Activated T-cell treated with anti-CD3 and anti-CD28 coated beads, Interleukin-2, amount 50 U/mL, for 24 hours (primary cell): ENCODE results near the gene DRC1.

Source experiments
- DNase-seq: peaks from one replicate; pipeline ENCODE4 v3.0.0-alpha.2; 2020
- H3K27ac Mint-ChIP-seq: 2 replicates; pipeline ENCODE4 v1.8.0; 2020; ENCODE audit warnings: mild to moderate bottlenecking, mixed read lengths
- H3K27me3 Mint-ChIP-seq: 2 replicates; pipeline ENCODE4 v1.8.0; 2020; ENCODE audit warnings: mixed read lengths
- H3K36me3 Mint-ChIP-seq: 2 replicates; pipeline ENCODE4 v1.8.0; 2020; ENCODE audit warnings: low read depth, mixed read lengths
- H3K4me1 Mint-ChIP-seq: 2 replicates; pipeline ENCODE4 v1.8.0; 2020; ENCODE audit warnings: low read depth, mixed read lengths
- H3K4me3 Mint-ChIP-seq: 2 replicates; pipeline ENCODE4 v1.8.0; 2020; ENCODE audit warnings: mild to moderate bottlenecking, moderate library complexity, mixed read lengths
- H3K9me3 Mint-ChIP-seq: 2 replicates; pipeline ENCODE4 v1.8.0; 2020; ENCODE audit warnings: mixed read lengths

DRC1 gene

GRCh38 chr2:26469092-26469710 lies 67.5 kb downstream of the DRC1 start:
- H3K4me1 Mint-ChIP-seq = no peaks in the 10 kb centered on the region
- peaks cover 4% of the 10 kb centered on the region for H3K9me3 Mint-ChIP-seq
- DNase-seq = peak; percentile 76
- no peak overlapping the region for H3K27ac Mint-ChIP-seq
- no peak overlapping the region for H3K4me3 Mint-ChIP-seq
- no peaks in the 10 kb centered on the region for H3K36me3 Mint-ChIP-seq
- H3K27me3 Mint-ChIP-seq = no peaks in the 10 kb centered on the region

GRCh38 chr2:26469955-26470354 lies 68.2 kb downstream of the DRC1 start:
- Mint-ChIP-seq H3K4me3 (no peak overlapping the region), H3K36me3 (no peaks in the 10 kb centered on the region), H3K4me1 (no peaks in the 10 kb centered on the region), H3K27ac (no peak overlapping the region), H3K9me3 (peaks cover 4% of the 10 kb centered on the region), H3K27me3 (no peaks in the 10 kb centered on the region)
- no peak for DNase-seq

DNA sequence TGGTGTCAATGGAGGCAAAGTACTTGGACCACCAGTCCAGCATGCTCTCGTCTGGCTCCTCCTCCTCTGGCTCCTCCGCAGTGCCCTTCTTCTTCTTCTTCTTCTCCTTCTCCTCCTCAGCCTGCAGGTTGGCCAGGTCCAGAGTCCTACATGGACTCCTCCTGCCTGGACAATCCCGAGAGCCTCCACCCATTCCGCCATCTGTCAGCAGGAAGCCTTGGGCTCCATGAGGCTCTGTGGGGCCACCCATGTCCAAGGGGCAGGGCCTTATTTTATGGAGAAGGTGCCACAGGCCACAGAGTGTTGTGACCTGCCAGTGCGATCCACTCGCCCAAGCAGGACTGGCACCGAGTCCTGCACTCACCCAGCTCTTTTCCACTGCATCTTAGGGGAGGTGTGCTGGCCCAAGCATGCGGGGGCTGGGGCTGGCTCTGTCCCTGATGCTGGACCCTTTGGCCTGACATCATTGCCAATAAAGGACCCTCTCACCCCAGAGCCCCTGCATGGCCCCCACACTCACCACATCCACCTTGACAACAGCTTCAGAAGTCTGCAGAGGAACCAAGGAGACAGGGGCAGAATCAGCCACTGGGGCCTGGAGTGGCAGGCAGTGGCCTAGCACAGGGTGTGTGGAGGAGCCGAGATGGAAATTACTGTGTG lies 69.0 kb downstream of the DRC1 start:
- H3K36me3 Mint-ChIP-seq = no peaks in the 10 kb centered on the region
- H3K4me1 Mint-ChIP-seq = no peaks in the 10 kb centered on the region
- no peak overlapping the region for H3K4me3 Mint-ChIP-seq
- no peaks in the 10 kb centered on the region for H3K27me3 Mint-ChIP-seq
- H3K9me3 Mint-ChIP-seq = peaks cover 4% of the 10 kb centered on the region
- DNase-seq = no peak
- no peak overlapping the region for H3K27ac Mint-ChIP-seq

GRCh38 chr2:26471289-26471688 lies 69.6 kb downstream of the DRC1 start:
- Mint-ChIP-seq H3K4me3 (no peak overlapping the region), H3K4me1 (no peaks in the 10 kb centered on the region), H3K27me3 (no peaks in the 10 kb centered on the region), H3K9me3 (peaks cover 4% of the 10 kb centered on the region), H3K27ac (no peak overlapping the region), H3K36me3 (no peaks in the 10 kb centered on the region)
- no peak for DNase-seq

GRCh38 chr2:26471766-26472706 lies 70.3 kb downstream of the DRC1 start:
- no peak for DNase-seq
- H3K4me3 Mint-ChIP-seq = no peak overlapping the region
- no peaks in the 10 kb centered on the region for H3K36me3 Mint-ChIP-seq
- H3K9me3 Mint-ChIP-seq = peaks cover 4% of the 10 kb centered on the region
- no peak overlapping the region for H3K27ac Mint-ChIP-seq
- no peaks in the 10 kb centered on the region for H3K4me1 Mint-ChIP-seq
- H3K27me3 Mint-ChIP-seq = no peaks in the 10 kb centered on the region

DNA sequence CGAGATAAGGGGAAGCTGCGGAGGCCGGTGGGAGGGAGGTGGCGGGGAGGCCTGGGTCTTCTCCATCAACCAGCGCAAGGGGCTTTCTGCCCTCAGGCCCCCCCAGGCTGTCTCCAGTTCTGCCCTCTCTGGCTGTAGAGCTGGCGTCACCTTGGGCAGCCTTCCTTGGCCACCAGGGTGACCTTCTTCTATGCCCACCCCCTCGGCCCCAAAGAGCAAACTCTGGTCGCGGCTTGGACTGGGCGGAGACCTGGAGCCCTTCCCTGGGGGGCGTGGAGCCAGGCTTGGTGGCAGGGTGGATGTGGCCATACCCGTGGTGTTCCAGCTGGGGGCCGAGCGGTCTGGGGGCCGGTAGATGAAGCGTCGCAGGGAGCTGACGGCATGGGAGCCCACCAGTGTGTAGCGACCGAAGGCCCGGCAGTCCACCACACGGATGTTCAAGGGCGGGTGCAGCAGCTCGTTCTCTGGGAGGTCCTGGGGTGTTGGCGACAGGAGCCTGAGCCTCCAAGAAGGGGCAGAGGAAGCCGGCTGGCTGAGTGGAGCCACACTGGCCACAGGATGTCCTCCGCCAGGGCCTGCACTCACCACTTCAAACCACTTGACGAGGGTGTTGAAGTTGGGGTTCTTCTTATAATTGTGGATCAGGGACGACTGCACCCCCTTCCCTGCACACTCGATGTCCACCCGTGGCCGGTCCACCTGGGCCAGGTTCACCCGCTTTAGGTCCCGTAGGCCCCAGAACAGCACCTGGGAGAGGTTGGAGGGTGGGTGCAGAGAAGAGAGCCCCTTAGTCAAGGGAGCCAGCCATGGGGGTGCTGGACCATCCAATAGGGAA lies 71.3 kb downstream of the DRC1 start:
- H3K27me3 Mint-ChIP-seq = no peaks in the 10 kb centered on the region
- no peak for DNase-seq
- H3K36me3 Mint-ChIP-seq = no peaks in the 10 kb centered on the region
- peaks cover 5% of the 10 kb centered on the region for H3K4me1 Mint-ChIP-seq
- H3K9me3 Mint-ChIP-seq = peaks cover 4% of the 10 kb centered on the region
- H3K27ac Mint-ChIP-seq = no peak overlapping the region
- H3K4me3 Mint-ChIP-seq = no peak overlapping the region

DNA sequence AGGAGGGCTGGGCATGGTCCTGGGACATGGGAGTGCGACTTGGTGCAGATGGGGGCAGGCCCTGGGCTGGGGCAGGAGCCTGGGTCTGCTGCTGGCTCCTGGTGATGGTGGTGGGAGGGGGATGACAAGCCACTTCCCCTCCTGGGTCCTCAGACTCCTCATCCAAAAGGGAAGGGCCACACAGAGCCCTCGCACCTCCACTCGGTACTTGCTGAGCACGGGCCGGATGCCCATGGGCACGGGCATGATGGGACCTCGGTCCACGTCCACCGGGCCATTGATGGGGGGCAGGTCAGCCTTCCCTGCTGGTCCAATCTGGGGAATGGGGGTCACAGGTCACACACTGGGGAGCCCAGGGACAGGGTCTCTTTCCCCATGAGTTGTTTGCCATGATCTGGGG lies 72.1 kb downstream of the DRC1 start:
- Mint-ChIP-seq H3K27ac (no peak overlapping the region), H3K9me3 (peaks cover 4% of the 10 kb centered on the region), H3K4me3 (no peak overlapping the region), H3K36me3 (no peaks in the 10 kb centered on the region), H3K4me1 (peaks cover 5% of the 10 kb centered on the region), H3K27me3 (no peaks in the 10 kb centered on the region)
- no peak for DNase-seq

GRCh38 chr2:26474261-26474785 lies 72.6 kb downstream of the DRC1 start:
- DNase-seq = no peak
- Mint-ChIP-seq H3K36me3 (no peaks in the 10 kb centered on the region), H3K9me3 (peaks cover 2% of the 10 kb centered on the region), H3K27ac (no peak overlapping the region), H3K4me3 (no peak overlapping the region), H3K27me3 (no peaks in the 10 kb centered on the region), H3K4me1 (peaks cover 5% of the 10 kb centered on the region)

DNA sequence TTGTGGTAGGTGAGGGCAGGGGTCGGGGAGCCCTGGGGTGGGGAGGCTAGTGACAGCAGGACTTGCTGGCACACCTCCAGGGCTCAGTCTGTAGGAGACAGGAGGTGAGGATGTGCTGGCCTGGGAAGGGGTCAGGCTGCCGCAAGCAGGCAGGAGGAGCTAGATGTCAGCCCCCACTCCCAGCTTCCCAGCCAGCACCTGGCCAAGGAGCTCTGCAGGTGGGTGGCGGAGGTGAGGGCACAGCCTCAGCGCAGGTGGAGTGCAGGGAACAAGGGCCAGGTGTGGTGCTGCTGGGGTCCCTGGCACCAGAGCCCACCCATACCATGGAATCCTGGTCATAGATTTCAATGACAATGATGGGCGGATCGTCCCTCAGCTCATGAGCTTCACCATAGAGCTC lies 73.3 kb downstream of the DRC1 start:
- Mint-ChIP-seq H3K27ac (no peak overlapping the region), H3K4me1 (peaks cover 5% of the 10 kb centered on the region), H3K27me3 (no peaks in the 10 kb centered on the region), H3K36me3 (no peaks in the 10 kb centered on the region), H3K4me3 (no peak overlapping the region), H3K9me3 (no peaks in the 10 kb centered on the region)
- DNase-seq = no peak

- Mint-ChIP-seq H3K27ac (no peak overlapping the region), H3K9me3 (no peaks in the 10 kb centered on the region), H3K36me3 (no peaks in the 10 kb centered on the region), H3K27me3 (no peaks in the 10 kb centered on the region), H3K4me1 (peaks cover 5% of the 10 kb centered on the region), H3K4me3 (no peak overlapping the region)
- DNase-seq = no peak
These were observed 74.2 kb downstream of the DRC1 start for GRCh38 chr2:26475832-26476501.

GRCh38 chr2:26477126-26477910 lies 75.6 kb downstream of the DRC1 start:
- H3K4me3 Mint-ChIP-seq = no peak overlapping the region
- H3K27ac Mint-ChIP-seq = peak overlapping the region; percentile 64
- no peaks in the 10 kb centered on the region for H3K36me3 Mint-ChIP-seq
- H3K4me1 Mint-ChIP-seq = peaks cover 5% of the 10 kb centered on the region
- H3K9me3 Mint-ChIP-seq = no peaks in the 10 kb centered on the region
- no peaks in the 10 kb centered on the region for H3K27me3 Mint-ChIP-seq
- DNase-seq = no peak

DNA sequence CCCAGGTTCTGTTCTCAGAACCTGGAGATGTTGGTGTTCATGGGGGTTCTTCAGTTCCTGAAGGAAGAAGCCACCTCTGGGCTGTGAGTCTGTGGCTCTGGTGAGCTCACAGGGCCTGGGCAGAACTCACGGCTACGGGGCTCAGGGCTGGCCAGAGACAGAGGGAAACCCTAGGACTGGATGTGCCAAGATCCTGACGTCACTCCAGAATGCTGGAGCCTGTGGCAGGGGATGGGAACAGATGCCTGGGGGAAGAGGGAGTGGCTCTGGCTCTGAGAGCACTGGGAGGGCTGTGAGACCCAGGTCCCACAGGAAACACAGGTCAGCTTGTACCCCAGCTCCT lies 76.2 kb downstream of the DRC1 start, which contains the start of gene OTOF:
OTOF (minus strand) TSS at position 214 of the 343 bp plus-strand sequence.
- no peaks in the 10 kb centered on the region for H3K9me3 Mint-ChIP-seq
- peak within 1 kb of the TSS; percentile 64 for H3K27ac Mint-ChIP-seq
- no peaks in the 10 kb centered on the region for H3K36me3 Mint-ChIP-seq
- H3K4me3 Mint-ChIP-seq = no peak within 1 kb of the TSS
- H3K27me3 Mint-ChIP-seq = no peaks in the 10 kb centered on the region
- peaks cover 5% of the 10 kb centered on the region for H3K4me1 Mint-ChIP-seq
- no peak for DNase-seq

DNA sequence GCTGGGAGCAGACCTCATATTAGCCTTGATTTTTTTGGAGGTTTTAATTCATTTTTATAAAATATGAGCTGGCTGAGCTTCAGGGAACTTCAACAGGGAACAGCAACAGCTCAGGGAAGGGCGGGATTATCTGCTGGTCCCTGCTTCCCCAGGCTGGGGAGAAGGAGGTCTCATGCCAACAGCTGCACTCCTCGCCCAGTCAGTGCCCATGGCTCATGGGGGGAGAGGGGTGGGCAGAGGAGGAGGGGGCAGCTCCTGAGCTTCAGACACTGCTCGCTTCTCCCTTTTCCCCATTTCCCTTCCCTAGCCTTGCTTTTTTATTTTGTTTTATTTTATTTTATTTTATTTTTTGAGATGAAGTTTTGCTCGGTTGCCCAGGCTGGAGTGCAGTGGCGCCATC lies 76.6 kb downstream of the DRC1 start:
- Mint-ChIP-seq H3K9me3 (no peaks in the 10 kb centered on the region), H3K36me3 (no peaks in the 10 kb centered on the region), H3K27me3 (no peaks in the 10 kb centered on the region), H3K4me3 (no peak overlapping the region), H3K27ac (no peak overlapping the region), H3K4me1 (peaks cover 5% of the 10 kb centered on the region)
- no peak for DNase-seq
